Measurements from ENCODE around the gene RGS11. TPM values are rescaled to one million over a fixed set of nuclear protein-coding genes. Genes with fewer than 3 reads are reported as not detected.

The RGS11 gene
- total and polyA plus RNA-seq, 2 experiments from 2014 or later: 2.4 to 4.5 TPM

DNA sequence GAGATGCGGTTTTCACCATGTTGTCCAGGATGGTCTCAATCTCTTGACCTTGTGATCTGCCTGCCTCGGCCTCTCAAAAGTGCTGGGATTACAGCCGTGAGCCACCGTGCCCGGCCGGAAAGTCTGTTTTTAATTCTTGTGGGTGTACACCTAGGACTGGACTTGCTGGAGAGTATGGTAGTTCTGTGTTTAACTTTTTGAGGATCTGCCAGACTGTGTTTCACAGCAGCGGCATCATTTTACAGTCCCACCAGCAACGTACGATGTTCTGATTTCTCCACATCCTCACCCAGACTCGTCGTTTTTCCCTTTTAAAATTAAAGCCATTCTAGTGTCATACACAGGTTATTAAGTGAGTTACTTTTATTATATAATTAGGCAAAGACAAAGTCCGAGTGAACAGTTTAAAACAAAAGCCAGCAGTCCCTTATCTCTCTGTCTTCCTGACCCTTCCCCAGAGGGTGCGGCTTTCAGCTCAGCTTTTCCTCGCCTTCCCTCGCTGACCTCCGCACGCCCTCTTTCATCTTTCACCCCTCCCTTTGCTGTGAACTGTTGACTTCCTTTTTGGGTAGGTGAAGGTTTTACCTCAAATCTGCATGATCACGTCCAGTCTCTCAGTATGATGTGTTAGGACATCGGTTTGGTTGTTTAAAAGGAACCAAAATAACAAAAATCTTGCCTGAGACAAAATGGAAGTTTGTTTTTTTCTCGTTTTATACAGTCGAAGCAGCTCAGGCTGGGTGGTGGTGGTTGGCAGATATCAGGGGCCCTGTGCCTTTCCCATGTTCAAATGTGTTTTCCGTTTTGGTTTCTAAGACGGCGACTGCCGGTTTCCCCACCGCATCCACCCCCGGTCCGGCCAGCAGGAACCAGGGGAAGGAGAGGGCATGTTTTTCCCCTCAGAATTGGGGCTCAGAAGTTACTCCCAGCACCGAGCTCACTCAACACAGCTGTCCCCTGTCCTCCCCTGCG lies 23.1 kb downstream of the RGS11 start:
- no peak overlapping the region for H3K27ac ChIP-seq
- no peaks in the 10 kb centered on the region for H3F3A ChIP-seq (ENCODE audit: insufficient read depth)
- H2AFZ ChIP-seq: no peak overlapping the region
- no peaks in the 10 kb centered on the region for H3K4me1 ChIP-seq (ENCODE audit: insufficient read depth)
- H3K9me2 ChIP-seq (ENCODE audit: insufficient read depth): no peaks in the 10 kb centered on the region
- no peaks in the 10 kb centered on the region for H3K79me2 ChIP-seq (ENCODE audit: insufficient read depth)
- H3K4me2 ChIP-seq (ENCODE audit: unreplicated experiment): no peak overlapping the region
- no peak overlapping the region for H3K9ac ChIP-seq
- H4K20me1 ChIP-seq (ENCODE audit: insufficient read depth): no peaks in the 10 kb centered on the region
- peaks cover 7% of the 10 kb centered on the region; the same call in 1 of the 2 replicates for H3K36me3 ChIP-seq (ENCODE audit: low read depth)
- no peak overlapping the region for H3K4me3 ChIP-seq
- H3K9me3 ChIP-seq (ENCODE audit: low read depth): no peaks in the 10 kb centered on the region
- no peaks in the 10 kb centered on the region for H3K27me3 ChIP-seq (replicated peaks; ENCODE audit: insufficient read depth)
- TF ChIP-seq EZH2 (IDR thresholded peaks at IDR 0.05; ENCODE audit: insufficient read depth, poor library complexity, severe bottlenecking) (no peak), EZH2phosphoT487 (IDR thresholded peaks at IDR 0.05; ENCODE audit: insufficient read depth, low read depth) (no peak)
- no peak for DNase-seq
- in situ Hi-C loops (cut with MboI): no loop called here
- 92 to 93% methylated on average over 30 of the region's 30 CpGs for WGBS, 2 experiments (ENCODE audit: low coverage in 1 of 2, low lambda C conversion rate in 2 of 2, missing lambda C conversion rate in 2 of 2)

DNA sequence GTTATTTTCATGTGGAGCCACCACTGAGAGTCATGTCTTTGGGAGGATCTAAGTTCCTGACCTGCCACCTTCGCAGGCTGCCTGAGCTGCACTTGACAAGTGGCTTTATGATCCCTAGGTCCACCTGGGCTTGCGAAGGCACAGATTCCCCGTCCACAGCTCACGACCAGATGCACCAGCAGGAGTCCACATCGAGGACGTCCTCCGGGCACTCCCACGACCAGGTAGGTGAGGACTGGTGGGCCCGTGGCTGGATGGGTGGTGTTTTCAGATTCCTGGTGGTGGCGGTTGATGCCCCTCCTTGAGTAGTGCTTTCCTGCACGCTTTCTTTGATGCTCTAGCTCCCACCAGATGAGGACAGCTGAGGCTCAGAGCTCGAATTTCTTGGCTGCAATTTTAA lies 26.3 kb downstream of the RGS11 start:
- in situ Hi-C loops (cut with MboI): no loop called here
- WGBS, 2 experiments (ENCODE audit: low coverage in 1 of 2, low lambda C conversion rate in 2 of 2, missing lambda C conversion rate in 2 of 2): 82 to 87% methylated on average over 12 of the region's 12 CpGs
- peaks cover 3% of the 10 kb centered on the region; the same call in 1 of the 2 replicates for H3K36me3 ChIP-seq (ENCODE audit: low read depth)

DNA sequence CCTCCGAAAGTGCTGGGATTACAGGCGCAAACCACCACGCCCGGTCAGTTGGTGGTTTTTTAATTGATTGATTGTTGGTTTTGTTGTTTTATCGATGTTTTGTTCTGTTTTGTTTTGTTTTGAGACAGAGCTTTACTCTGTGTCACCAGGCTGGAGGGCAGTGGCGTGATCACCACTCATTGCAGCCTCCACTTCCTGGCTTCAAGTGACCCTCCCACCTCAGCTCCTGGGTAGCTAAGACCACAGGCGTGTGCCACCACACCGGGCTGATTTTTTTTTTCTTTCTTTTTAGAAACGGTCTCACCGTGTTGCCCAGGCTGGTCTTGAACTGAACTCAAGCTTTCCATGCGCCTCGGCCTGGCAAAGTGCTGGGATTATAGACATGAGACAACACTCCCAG lies 28.7 kb downstream of the RGS11 start:
- H3K27me3 ChIP-seq (replicated peaks; ENCODE audit: insufficient read depth): no peaks in the 10 kb centered on the region
- H3K9me3 ChIP-seq (ENCODE audit: low read depth): no peaks in the 10 kb centered on the region
- WGBS, 2 experiments (ENCODE audit: low coverage in 1 of 2, low lambda C conversion rate in 2 of 2, missing lambda C conversion rate in 2 of 2): 97% methylated on average over 12 of the region's 12 CpGs
- H3K4me2 ChIP-seq (ENCODE audit: unreplicated experiment): no peak overlapping the region
- no peak overlapping the region for H2AFZ ChIP-seq
- no peak overlapping the region for H3K9ac ChIP-seq
- H3K36me3 ChIP-seq (ENCODE audit: low read depth): no peaks in the 10 kb centered on the region; the same call in 1 of the 2 replicates
- no peak overlapping the region for H3K27ac ChIP-seq
- H4K20me1 ChIP-seq (ENCODE audit: insufficient read depth): no peaks in the 10 kb centered on the region
- peaks cover 46% of the 10 kb centered on the region for H3K79me2 ChIP-seq (ENCODE audit: insufficient read depth)
- no peak overlapping the region for H3K4me3 ChIP-seq
- H3K4me1 ChIP-seq (ENCODE audit: insufficient read depth): no peaks in the 10 kb centered on the region
- no peaks in the 10 kb centered on the region for H3F3A ChIP-seq (ENCODE audit: insufficient read depth)
- DNase-seq: no peak
- in situ Hi-C loops (cut with MboI): no loop called here
- no peaks in the 10 kb centered on the region for H3K9me2 ChIP-seq (ENCODE audit: insufficient read depth)
- TF ChIP-seq EZH2phosphoT487 (IDR thresholded peaks at IDR 0.05; ENCODE audit: insufficient read depth, low read depth) (no peak), EZH2 (IDR thresholded peaks at IDR 0.05; ENCODE audit: insufficient read depth, poor library complexity, severe bottlenecking) (no peak)

More for the DNA sequence above, 26.3 kb downstream of the RGS11 start:
- Histone ChIP-seq H3K9ac (no peak overlapping the region), H3K9me2 (ENCODE audit: insufficient read depth) (no peaks in the 10 kb centered on the region), H3K27me3 (replicated peaks; ENCODE audit: insufficient read depth) (no peaks in the 10 kb centered on the region), H3F3A (ENCODE audit: insufficient read depth) (no peaks in the 10 kb centered on the region), H3K27ac (no peak overlapping the region), H3K9me3 (ENCODE audit: low read depth) (no peaks in the 10 kb centered on the region), H3K4me3 (no peak overlapping the region), H2AFZ (no peak overlapping the region), H3K4me1 (ENCODE audit: insufficient read depth) (no peaks in the 10 kb centered on the region), H3K79me2 (ENCODE audit: insufficient read depth) (peaks cover 23% of the 10 kb centered on the region; the same call in 1 of the 2 replicates), H3K4me2 (ENCODE audit: unreplicated experiment) (no peak overlapping the region), H4K20me1 (ENCODE audit: insufficient read depth) (no peaks in the 10 kb centered on the region)
- DNase-seq: no peak
- TF ChIP-seq EZH2phosphoT487 (IDR thresholded peaks at IDR 0.05; ENCODE audit: insufficient read depth, low read depth) (no peak), EZH2 (IDR thresholded peaks at IDR 0.05; ENCODE audit: insufficient read depth, poor library complexity, severe bottlenecking) (no peak)

DNA sequence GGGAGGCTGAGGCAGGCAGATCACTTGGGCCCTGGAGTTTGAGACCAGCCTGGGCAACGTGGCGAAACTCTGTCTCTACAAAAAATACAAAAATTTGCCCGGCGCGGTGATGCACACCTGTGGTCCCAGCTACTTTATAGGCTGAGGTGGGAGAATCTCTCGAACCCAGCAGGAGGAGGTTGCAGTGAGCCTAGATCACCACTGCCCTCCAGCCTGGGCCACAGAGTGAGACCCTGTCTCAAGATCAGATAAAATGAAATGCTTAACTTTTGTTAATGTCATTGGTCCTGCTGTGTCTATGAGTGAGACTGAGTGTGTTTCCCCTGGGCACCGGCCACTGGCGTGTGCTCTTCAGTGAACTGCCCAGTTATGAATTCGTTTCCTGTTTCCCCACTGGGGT lies 30.6 kb downstream of the RGS11 start:
- Histone ChIP-seq H3K9me2 (ENCODE audit: insufficient read depth) (no peaks in the 10 kb centered on the region), H3K4me2 (ENCODE audit: unreplicated experiment) (no peak overlapping the region), H2AFZ (no peak overlapping the region), H3F3A (ENCODE audit: insufficient read depth) (peaks cover 4% of the 10 kb centered on the region; the same call in 1 of the 2 replicates), H3K9me3 (ENCODE audit: low read depth) (no peaks in the 10 kb centered on the region), H3K27ac (no peak overlapping the region), H3K27me3 (replicated peaks; ENCODE audit: insufficient read depth) (no peaks in the 10 kb centered on the region), H3K4me1 (ENCODE audit: insufficient read depth) (no peaks in the 10 kb centered on the region), H3K9ac (no peak overlapping the region), H3K36me3 (ENCODE audit: low read depth) (no peaks in the 10 kb centered on the region), H3K4me3 (no peak overlapping the region), H4K20me1 (ENCODE audit: insufficient read depth) (no peaks in the 10 kb centered on the region), H3K79me2 (ENCODE audit: insufficient read depth) (peaks cover 65% of the 10 kb centered on the region)
- WGBS, 2 experiments (ENCODE audit: low coverage in 1 of 2, low lambda C conversion rate in 2 of 2, missing lambda C conversion rate in 2 of 2): 88 to 92% methylated on average over 9 of the region's 9 CpGs
- TF ChIP-seq EZH2phosphoT487 (IDR thresholded peaks at IDR 0.05; ENCODE audit: insufficient read depth, low read depth) (no peak), EZH2 (IDR thresholded peaks at IDR 0.05; ENCODE audit: insufficient read depth, poor library complexity, severe bottlenecking) (no peak)
- DNase-seq: no peak
- in situ Hi-C loops (cut with MboI): no loop called here
